Fibroblast of peridontal ligament (primary cell): Measurements from ENCODE around the gene GNB1.
A peak's percentile ranks its signal among the peaks of the same experiment; 100 is the strongest.
"Not testable (repeated sequence)": the region's sequence is repeated elsewhere in the genome, so short reads cannot be mapped to it uniquely, and the experiment has no call there.

Experiments used
- DNase-seq: peaks from one replicate; pipeline ENCODE4 v3.0.0-alpha.2; 2010; ENCODE audit errors: extremely low read depth

Gene GNB1

GRCh38 chr1:1859970-1860697 is 30.8 kb downstream of the GNB1 start:
- DNase-seq: peak; percentile 42

DNA sequence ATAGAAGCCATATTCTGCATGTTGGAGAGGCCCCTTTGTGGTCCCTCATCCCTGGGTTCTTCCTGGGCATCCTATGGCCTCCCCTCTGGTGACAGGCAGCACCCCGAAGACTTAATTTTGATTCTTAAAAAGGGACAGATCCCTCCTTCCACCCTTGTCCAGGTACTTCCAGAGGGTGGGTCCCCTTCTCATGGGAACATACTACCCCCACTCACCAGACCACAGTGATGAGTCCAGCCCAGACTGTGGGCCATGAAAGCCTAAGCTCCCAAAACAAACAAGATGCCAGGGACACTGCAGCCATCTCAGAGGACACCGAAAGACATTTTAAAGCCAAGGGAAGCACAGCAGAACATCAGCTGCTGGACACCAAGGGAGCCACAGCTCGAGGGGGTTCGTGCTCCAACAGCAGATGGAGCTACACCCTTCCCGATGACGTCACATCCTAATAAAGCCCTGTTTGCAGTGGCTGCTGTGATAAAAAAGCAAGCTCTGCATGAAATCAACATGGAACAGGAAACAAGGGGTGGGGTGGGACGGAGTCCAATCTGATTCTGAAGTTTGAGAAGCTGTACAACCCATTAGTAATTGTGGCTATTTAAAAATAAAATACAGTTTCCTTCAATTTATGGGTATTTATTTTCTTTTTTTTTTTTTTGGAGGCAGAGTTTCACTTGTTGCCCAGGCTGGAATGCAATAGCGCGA is 32.4 kb downstream of the GNB1 start:
- peak; percentile 78 for DNase-seq

DNA sequence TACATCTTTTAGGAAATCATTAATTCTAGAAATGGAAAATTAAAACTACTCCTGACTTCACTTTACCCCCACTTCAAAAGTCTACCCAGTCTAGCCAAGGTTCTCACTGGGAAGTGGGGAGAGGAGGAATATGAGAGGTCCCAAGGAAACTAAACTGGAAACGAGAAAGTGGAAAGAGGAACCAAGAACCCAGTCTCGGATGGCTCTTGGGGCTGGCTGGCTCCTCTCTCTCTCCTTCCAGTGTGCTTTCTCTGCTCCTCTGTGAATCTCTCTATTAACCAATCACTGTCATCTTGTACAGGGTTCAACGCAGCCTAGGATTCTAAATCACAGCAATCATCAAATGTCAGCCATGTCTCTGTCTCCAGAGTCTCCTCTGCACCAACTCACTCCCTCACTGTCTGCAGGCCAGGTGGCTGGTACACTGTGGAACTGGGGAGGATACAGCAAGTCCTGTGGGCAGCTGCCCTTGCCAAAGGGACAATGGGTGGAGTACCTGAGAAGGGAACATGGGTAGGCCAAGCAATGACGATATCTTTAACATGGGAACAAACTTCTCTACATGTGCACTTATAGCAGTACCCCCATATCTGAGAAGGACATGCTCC is 33.7 kb downstream of the GNB1 start:
- DNase-seq: no peak

- not testable (repeated sequence) for DNase-seq
These were observed 34.7 kb downstream of the GNB1 start for GRCh38 chr1:1856161-1856560.

- no peak for DNase-seq
These were observed 37.2 kb downstream of the GNB1 start for GRCh38 chr1:1853593-1854257.

DNA sequence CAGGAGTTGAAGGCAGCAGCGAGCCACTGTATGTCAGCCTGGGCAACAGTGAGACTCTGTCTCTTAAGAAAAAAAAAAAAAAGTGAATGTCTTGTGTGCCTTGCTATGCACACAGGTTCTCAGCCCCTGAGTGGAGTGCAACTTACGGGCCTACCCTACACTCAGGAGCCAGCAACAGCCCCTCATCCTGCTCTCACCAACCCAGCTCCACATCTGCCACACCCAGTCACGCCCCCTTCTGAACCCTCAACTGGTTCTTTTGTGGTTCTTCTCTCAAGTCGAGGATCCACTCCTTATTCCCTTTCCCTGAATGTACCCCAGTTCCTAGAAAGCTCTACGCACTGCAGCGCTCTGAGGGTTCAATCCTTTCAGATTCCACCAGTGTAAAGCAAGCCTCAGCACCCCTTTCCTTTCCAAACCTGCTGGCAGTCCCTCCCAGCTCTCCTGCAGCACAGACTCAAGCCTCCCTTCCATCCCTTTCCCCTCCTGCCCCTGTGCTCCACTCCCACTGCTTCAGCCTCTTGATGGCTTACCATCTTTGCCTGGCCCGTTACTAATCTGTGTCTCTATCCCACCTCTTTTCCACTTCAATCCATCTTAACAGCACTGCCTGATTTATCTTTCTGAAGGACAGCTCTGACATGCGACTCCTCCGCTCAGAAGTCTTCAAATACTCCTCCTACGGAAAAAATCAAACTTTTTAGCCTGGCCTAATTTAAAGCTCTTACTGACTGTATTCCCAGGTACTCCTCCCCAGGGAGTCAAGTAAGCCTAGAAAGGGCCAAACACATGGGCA is 38.1 kb downstream of the GNB1 start:
- DNase-seq: no peak

DNA sequence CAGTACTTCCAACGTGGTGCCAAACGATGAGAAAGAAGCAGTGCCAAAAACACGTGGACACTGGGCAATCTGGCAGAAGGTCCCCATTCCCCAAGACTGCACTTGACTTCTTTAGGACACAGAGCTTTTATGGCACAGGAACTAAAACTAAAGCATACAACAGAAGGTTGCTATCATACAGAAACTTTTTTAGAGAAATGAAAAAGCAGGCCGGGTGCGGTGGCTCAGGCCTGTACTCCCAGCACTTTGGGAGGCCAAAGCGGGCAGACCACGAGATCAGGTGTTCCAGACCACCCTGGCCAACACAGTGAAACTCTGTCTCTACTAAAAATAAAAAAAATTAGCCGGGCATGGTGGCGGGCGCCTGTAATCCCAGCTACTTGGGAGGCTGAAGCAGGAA is 43.0 kb downstream of the GNB1 start:
- DNase-seq: no peak

DNA sequence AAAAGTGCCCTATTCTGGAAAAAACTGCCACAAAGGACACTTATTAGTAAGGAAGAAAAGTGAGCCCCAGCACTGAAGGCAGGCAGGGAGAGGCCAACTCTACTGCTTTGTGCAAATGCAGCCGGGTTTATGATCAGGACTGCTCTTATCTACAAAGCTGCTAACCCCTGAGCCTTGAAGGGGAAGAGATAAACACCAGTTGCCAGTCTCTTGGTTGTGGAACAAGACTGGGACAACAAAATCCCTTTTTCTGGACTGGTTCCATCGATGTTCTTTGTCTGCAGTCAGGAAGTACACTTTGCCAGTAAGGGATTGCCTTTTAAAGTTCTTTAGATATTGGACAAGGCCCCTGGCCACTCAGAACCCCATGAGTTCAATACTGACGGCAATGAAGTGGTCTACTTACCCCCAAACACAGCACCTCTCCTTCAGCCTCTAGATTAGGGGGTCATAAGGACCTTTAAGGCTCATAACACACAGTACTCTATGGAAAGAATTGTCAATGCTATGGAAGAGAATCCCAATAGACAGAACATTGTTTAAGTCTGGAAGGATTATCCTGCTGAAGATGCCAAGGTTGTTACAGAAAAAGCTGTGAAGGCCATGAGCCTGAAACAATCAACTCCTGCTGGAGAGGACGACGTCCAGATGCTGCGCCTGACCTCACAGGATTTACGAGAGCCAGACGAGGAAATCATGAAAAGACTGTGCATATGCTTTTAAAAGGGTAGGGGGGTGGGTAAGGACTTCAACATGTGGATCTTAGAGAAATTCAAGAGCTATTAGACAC is 43.6 kb downstream of the GNB1 start:
- DNase-seq: no peak

DNA sequence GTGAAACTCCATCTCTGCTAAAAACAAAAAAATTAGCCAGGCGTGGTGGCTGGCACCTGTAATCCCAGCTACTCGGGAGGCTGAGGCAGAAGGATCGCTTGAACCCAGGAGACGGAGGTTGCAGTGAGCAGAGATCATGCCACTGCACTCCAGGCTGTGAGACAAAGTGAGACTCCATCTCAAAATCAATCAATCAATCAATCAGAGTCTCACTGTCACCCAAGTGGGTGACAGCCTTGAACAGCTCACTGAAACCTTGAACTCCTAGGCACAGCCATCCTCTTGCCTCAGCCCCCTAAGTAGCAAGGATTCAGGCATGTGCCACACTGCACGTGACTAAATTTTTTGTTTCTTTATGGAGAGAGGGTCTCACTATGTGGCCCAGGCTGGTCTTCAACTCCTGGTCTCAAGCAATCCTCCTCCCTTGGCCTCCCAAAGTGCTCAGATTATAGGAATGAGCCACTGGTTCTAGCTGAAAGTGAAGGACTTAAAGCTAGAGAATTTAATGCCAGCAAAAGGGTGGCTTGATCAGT is 44.4 kb downstream of the GNB1 start:
- no peak for DNase-seq

GRCh38 chr1:1842360-1843146 is 48.3 kb downstream of the GNB1 start:
- DNase-seq: no peak

GRCh38 chr1:1841575-1841995 is 49.3 kb downstream of the GNB1 start:
- peak; percentile 54 for DNase-seq

GRCh38 chr1:1839311-1839965 is 51.4 kb downstream of the GNB1 start:
- no peak for DNase-seq

GRCh38 chr1:1836119-1836518 is 54.8 kb downstream of the GNB1 start:
- DNase-seq: no peak

- DNase-seq: no peak
These were observed 55.3 kb downstream of the GNB1 start for GRCh38 chr1:1835546-1835945.

GRCh38 chr1:1833916-1834325 is 57.0 kb downstream of the GNB1 start:
- DNase-seq: peak; percentile 16

GRCh38 chr1:1833456-1833855 is 57.4 kb downstream of the GNB1 start:
- DNase-seq: no peak

DNA sequence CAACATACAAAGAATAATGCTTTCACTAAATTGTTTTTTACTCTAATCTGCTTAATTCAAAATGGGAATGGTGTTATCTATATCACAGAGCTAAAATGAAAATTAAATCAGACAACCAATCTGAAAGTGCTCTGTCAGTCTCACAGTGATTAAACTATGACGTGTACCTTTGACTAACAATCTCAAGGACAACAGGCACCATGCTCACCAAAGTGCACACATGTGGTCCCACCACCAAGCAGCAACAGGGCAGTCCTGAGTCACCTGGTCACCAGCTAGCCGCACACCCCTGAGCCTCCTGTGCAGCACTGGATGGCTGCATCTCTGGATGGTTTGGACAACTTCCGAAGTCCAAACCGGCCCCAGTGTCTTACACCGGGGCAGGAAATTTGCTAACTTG is 58.1 kb downstream of the GNB1 start:
- DNase-seq: no peak

DNA sequence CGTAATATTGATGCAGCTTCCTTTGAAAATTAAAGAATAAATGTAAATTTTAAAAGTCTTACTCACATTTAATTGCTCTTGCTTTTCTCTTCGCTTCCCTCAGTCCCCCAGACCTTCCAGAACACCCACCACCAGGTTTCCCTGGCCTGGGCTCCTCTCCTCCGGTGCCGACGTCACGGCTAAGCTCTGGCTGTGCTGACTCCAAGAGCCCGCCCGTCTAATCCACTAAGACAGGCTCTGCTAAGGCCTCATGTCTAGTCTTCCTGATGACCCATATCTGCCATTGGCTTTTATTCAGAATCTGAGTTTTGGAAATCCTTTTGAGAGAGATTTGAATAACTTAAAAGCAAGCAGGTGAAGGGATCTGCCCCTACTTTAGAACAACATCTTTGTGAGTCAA is 58.7 kb downstream of the GNB1 start:
- DNase-seq: no peak
